Calu3 (cell line): ENCODE data around the gene CAPN10. TPM values are rescaled to one million over a fixed set of nuclear protein-coding genes. Genes with fewer than 3 reads are reported as not detected.

Experiments
- BruUV-seq: library from RNA; stranded (reverse); fragments of 400-500 nt; replicated peaks from 2 replicates; lab custom pipeline; 2021; lab: Mats Ljungman, UMichigan
- CTCF ChIA-PET: fragments of 300-600 bp; sonication (Branson Sonifier 250); formaldehyde crosslinking; loops from one replicate; lab custom pipeline; 2022; ENCODE audit warnings: antibody characterized with exemption; lab: Charles Lee
- DNase-seq: peaks from one replicate; pipeline ENCODE4 v3.0.0; 2022
- H3K27ac Mint-ChIP-seq: one replicate; pipeline ENCODE4 v1.8.0; 2022; ENCODE audit warnings: mixed read lengths; ENCODE audit not compliant: unreplicated experiment
- H3K27me3 Mint-ChIP-seq: one replicate; pipeline ENCODE4 v1.8.0; 2022; ENCODE audit warnings: mixed read lengths; ENCODE audit not compliant: unreplicated experiment
- H3K36me3 Mint-ChIP-seq: one replicate; pipeline ENCODE4 v1.8.0; 2022; ENCODE audit warnings: mild to moderate bottlenecking, moderate library complexity, mixed read lengths; ENCODE audit not compliant: insufficient read depth, unreplicated experiment
- H3K4me1 Mint-ChIP-seq: one replicate; pipeline ENCODE4 v1.8.0; 2022; ENCODE audit warnings: mild to moderate bottlenecking, low read depth, mixed read lengths; ENCODE audit not compliant: unreplicated experiment
- H3K4me3 Mint-ChIP-seq: one replicate; pipeline ENCODE4 v1.8.0; 2022; ENCODE audit warnings: mild to moderate bottlenecking, low read depth, moderate library complexity, mixed read lengths; ENCODE audit not compliant: unreplicated experiment
- H3K9me3 Mint-ChIP-seq: one replicate; pipeline ENCODE4 v1.8.0; 2022; ENCODE audit warnings: low read depth, mixed read lengths; ENCODE audit not compliant: unreplicated experiment
- CTCF ChIP-seq: fragments of 200-600 bp; IDR thresholded peaks from one replicate; pipeline ENCODE4 v1.8.0; 2022; ENCODE audit warnings: antibody characterized with exemption; ENCODE audit not compliant: unreplicated experiment
- intact Hi-C: fragments of 100-400 bp; cut with micrococcal nuclease; formaldehyde crosslinking; loops from one replicate; pipeline ENCODE4 v1.10.0; 2022; ENCODE audit not compliant: unreplicated experiment
- total RNA-seq: library from RNA; stranded (reverse); gene quantifications from 2 replicates; pipeline ENCODE4 v1.2.3, GENCODE V29; 2022

Gene CAPN10
- total RNA-seq, 1 experiment from 2014 or later: 49.3 TPM

GRCh38 chr2:240643093-240643810 is 56.7 kb downstream of the CAPN10 start:
- no peaks in the 10 kb centered on the region for H3K36me3 Mint-ChIP-seq
- H3K27me3 Mint-ChIP-seq: peaks cover 90% of the 10 kb centered on the region
- H3K27ac Mint-ChIP-seq: no peak overlapping the region
- CTCF ChIA-PET: interaction anchor here (0.5 kb wide), 1 partner anchor 136 kb away, joined by 5 read pairs; no protein-coding TSS in a partner anchor
- no TSS peak for BruUV-seq
- no peak for TF ChIP-seq CTCF
- DNase-seq: no peak
- H3K4me1 Mint-ChIP-seq: no peaks in the 10 kb centered on the region
- no peak overlapping the region for H3K4me3 Mint-ChIP-seq
- H3K9me3 Mint-ChIP-seq: no peaks in the 10 kb centered on the region
- intact Hi-C loops: no loop called here

- no peak for DNase-seq
- intact Hi-C loops: no loop called here
- Mint-ChIP-seq H3K36me3 (no peaks in the 10 kb centered on the region), H3K4me1 (no peaks in the 10 kb centered on the region), H3K9me3 (no peaks in the 10 kb centered on the region), H3K27me3 (peaks cover 90% of the 10 kb centered on the region), H3K27ac (no peak overlapping the region), H3K4me3 (no peak overlapping the region)
- no peak for TF ChIP-seq CTCF
- CTCF ChIA-PET: interaction anchor here (0.5 kb wide), 1 partner anchor 137 kb away, joined by 5 read pairs; no protein-coding TSS in a partner anchor
- no TSS peak for BruUV-seq
These were observed 57.2 kb downstream of the CAPN10 start for GRCh38 chr2:240643811-240644150.

- Mint-ChIP-seq H3K36me3 (no peaks in the 10 kb centered on the region), H3K4me3 (no peak overlapping the region), H3K9me3 (no peaks in the 10 kb centered on the region), H3K27ac (no peak overlapping the region), H3K27me3 (peaks cover 90% of the 10 kb centered on the region), H3K4me1 (no peaks in the 10 kb centered on the region)
- no peak for DNase-seq
- CTCF ChIA-PET: no interaction called here
- intact Hi-C loops: no loop called here
- no peak for TF ChIP-seq CTCF
- BruUV-seq: no TSS peak
These were observed 57.7 kb downstream of the CAPN10 start for GRCh38 chr2:240644171-240644651.

- no peak overlapping the region for H3K27ac Mint-ChIP-seq
- H3K4me3 Mint-ChIP-seq: no peak overlapping the region
- no peaks in the 10 kb centered on the region for H3K9me3 Mint-ChIP-seq
- no peak for DNase-seq
- BruUV-seq: no TSS peak
- CTCF ChIA-PET: no interaction called here
- intact Hi-C loops: no loop called here
- no peaks in the 10 kb centered on the region for H3K4me1 Mint-ChIP-seq
- peaks cover 90% of the 10 kb centered on the region for H3K27me3 Mint-ChIP-seq
- TF ChIP-seq CTCF: no peak
- H3K36me3 Mint-ChIP-seq: no peaks in the 10 kb centered on the region
These were observed 58.3 kb downstream of the CAPN10 start for GRCh38 chr2:240644859-240645301.
